ENCODE results near the gene CHMP2B. TPM values are rescaled to one million over a fixed set of nuclear protein-coding genes. Genes with fewer than 3 reads are reported as not detected.

Gene CHMP2B
- total and polyA plus RNA-seq, 2 experiments from 2014 or later: 45.1 to 130 TPM

- H3K4me3 Mint-ChIP-seq: no peak overlapping the region
- no peaks in the 10 kb centered on the region for H3K9me3 Mint-ChIP-seq
- TF ChIP-seq ZNF331 (CRISPR knock-in tag; IDR thresholded peaks at IDR 0.05; ENCODE audit: low read depth): no peak
- TF ChIP-seq CREB1 (CRISPR knock-in tag; IDR thresholded peaks at IDR 0.05; ENCODE audit: low read depth): no peak
- TF ChIP-seq POLR2AphosphoS5 (IDR thresholded peaks at IDR 0.05; ENCODE audit: low read depth): no peak
- no peak for TF ChIP-seq REST (IDR thresholded peaks at IDR 0.05; ENCODE audit: unreplicated experiment)
- no peak for TF ChIP-seq EZH2phosphoT487 (IDR thresholded peaks at IDR 0.05; ENCODE audit: unreplicated experiment)
- no peak for TF ChIP-seq ZNF114 (CRISPR knock-in tag; IDR thresholded peaks at IDR 0.05)
- TF ChIP-seq, protein P1, sequence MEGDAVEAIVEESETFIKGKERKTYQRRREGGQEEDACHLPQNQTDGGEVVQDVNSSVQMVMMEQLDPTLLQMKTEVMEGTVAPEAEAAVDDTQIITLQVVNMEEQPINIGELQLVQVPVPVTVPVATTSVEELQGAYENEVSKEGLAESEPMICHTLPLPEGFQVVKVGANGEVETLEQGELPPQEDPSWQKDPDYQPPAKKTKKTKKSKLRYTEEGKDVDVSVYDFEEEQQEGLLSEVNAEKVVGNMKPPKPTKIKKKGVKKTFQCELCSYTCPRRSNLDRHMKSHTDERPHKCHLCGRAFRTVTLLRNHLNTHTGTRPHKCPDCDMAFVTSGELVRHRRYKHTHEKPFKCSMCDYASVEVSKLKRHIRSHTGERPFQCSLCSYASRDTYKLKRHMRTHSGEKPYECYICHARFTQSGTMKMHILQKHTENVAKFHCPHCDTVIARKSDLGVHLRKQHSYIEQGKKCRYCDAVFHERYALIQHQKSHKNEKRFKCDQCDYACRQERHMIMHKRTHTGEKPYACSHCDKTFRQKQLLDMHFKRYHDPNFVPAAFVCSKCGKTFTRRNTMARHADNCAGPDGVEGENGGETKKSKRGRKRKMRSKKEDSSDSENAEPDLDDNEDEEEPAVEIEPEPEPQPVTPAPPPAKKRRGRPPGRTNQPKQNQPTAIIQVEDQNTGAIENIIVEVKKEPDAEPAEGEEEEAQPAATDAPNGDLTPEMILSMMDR (conservative IDR thresholded peaks at IDR 0.05; ENCODE audit: low read depth in 2 of 2): no peak
- TF ChIP-seq NANOG (IDR thresholded peaks at IDR 0.05; ENCODE audit: borderline replicate concordance): no peak
- TF ChIP-seq, protein P2, sequence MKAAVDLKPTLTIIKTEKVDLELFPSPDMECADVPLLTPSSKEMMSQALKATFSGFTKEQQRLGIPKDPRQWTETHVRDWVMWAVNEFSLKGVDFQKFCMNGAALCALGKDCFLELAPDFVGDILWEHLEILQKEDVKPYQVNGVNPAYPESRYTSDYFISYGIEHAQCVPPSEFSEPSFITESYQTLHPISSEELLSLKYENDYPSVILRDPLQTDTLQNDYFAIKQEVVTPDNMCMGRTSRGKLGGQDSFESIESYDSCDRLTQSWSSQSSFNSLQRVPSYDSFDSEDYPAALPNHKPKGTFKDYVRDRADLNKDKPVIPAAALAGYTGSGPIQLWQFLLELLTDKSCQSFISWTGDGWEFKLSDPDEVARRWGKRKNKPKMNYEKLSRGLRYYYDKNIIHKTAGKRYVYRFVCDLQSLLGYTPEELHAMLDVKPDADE (IDR thresholded peaks at IDR 0.05): no peak
- no peak for TF ChIP-seq EZH2 (IDR thresholded peaks at IDR 0.05; ENCODE audit: low read depth, unreplicated experiment)
- TF ChIP-seq JUNB (IDR thresholded peaks at IDR 0.05; ENCODE audit: unreplicated experiment): no peak
- TF ChIP-seq ZNF462 (CRISPR knock-in tag; IDR thresholded peaks at IDR 0.05): no peak
- no peak for TF ChIP-seq STAT1 (IDR thresholded peaks at IDR 0.05; ENCODE audit: unreplicated experiment)
- peaks cover 23% of the 10 kb centered on the region for H3K79me2 ChIP-seq (replicated peaks; ENCODE audit: insufficient read depth)
- H3K9me2 ChIP-seq (ENCODE audit: insufficient read depth): no peaks in the 10 kb centered on the region
- H3K4me2 ChIP-seq: no peak overlapping the region
- ATAC-seq (no peak), DNase-seq (ENCODE audit: low spot score) (no peak)
- H3K36me3 Mint-ChIP-seq (ENCODE audit: low read depth): peaks cover 19% of the 10 kb centered on the region; the same call in 2 of the 3 replicates
- peaks cover 3% of the 10 kb centered on the region for H3K27me3 Mint-ChIP-seq (ENCODE audit: insufficient read depth, low read depth, poor library complexity)
- no peaks in the 10 kb centered on the region; the same call in 1 of the 2 replicates for H3K36me3 ChIP-seq (ENCODE audit: insufficient read depth)
- no peak overlapping the region for H2AFZ ChIP-seq
- no peaks in the 10 kb centered on the region for H3K4me1 Mint-ChIP-seq
- H4K20me1 ChIP-seq (replicated peaks; ENCODE audit: insufficient read depth): no peaks in the 10 kb centered on the region
- no peak overlapping the region for H3K27ac ChIP-seq (ENCODE audit: low read depth)
- no peaks in the 10 kb centered on the region for H3K4me1 ChIP-seq (ENCODE audit: insufficient read depth)
- no peaks in the 10 kb centered on the region for H3F3A ChIP-seq (replicated peaks; ENCODE audit: low read depth)
- H3K4me3 ChIP-seq: no peak overlapping the region
- no peak overlapping the region for H3K27ac Mint-ChIP-seq
- H3K27me3 ChIP-seq (ENCODE audit: insufficient read depth): no peaks in the 10 kb centered on the region
These were observed 20.3 kb downstream of the CHMP2B start for GRCh38 chr3:87247430-87247773.
